Breast epithelium (tissue), 3 donors: ENCODE data around the gene GPC6.

ENCODE experiments used
- CTCF ChIP-seq, 3 donors: fragments of 450-650 bp; IDR thresholded peaks; one replicate each; pipeline ENCODE4 v1.5.1; 2016 to 2017; ENCODE audit warnings: antibody characterized with exemption in 3 of 3, mild to moderate bottlenecking in 3 of 3, moderate library complexity in 3 of 3
- POLR2A ChIP-seq: fragments of 450-650 bp; IDR thresholded peaks from one replicate; pipeline ENCODE4 v1.6.1; 2016; ENCODE audit warnings: antibody characterized with exemption, mild to moderate bottlenecking, moderate library complexity
- POLR2AphosphoS5 ChIP-seq, 3 donors: sonication (generic); formaldehyde crosslinking; IDR thresholded peaks; one replicate each; pipeline ENCODE4 v1.6.1; 2017; ENCODE audit warnings: antibody characterized with exemption in 3 of 3

DNA sequence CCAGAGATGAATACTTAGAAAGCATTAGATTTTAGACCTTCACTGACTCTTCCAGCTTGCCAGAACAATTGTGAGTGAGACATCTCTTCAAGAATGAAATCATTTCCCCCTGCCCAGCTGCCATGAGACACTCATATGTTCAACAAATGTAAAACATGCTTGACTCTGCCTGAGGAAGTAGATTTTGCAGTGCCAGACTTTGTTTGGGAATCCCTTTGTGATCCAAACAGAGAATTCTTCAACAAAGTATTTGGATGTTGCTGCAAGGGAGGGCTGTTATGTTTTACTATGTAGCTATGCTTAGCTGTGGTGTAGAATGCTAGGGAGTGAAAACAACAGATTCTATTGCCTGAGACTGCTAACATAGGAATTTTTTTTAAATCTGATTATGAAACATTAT, 836.5 kb downstream of the GPC6 start:
- TF ChIP-seq CTCF (IDR thresholded peaks at IDR 0.05) (no peak), POLR2AphosphoS5 (IDR thresholded peaks at IDR 0.05) (no peak), POLR2A (no peak)
